H9 (cell line): ENCODE measurements around the gene DPH2. TPM values are rescaled to one million over a fixed set of nuclear protein-coding genes. Genes with fewer than 3 reads are reported as not detected.

ENCODE experiments used
- DNase-seq: peaks from one replicate; pipeline ENCODE4 v3.0.0-alpha.2; 2017
- H2AFZ ChIP-seq: one replicate; pipeline ENCODE4 v1.6.1; 2013; ENCODE audit warnings: mild to moderate bottlenecking, low read length, control low read depth, moderate library complexity
- H2AK5ac ChIP-seq: 2 replicates; pipeline ENCODE4 v1.6.1; 2013; ENCODE audit warnings: low read length, control low read depth, mixed read lengths; ENCODE audit not compliant: insufficient read length
- H2BK120ac ChIP-seq: one replicate; pipeline ENCODE4 v1.6.1; 2013; ENCODE audit warnings: low read depth, mild to moderate bottlenecking, low read length, control low read depth, inconsistent platforms; ENCODE audit not compliant: poor library complexity, severe bottlenecking
- H2BK12ac ChIP-seq: 2 replicates; pipeline ENCODE4 v1.6.1; 2013; ENCODE audit warnings: low read length, control low read depth, mixed read lengths, low read depth; ENCODE audit not compliant: insufficient read length
- H2BK15ac ChIP-seq: 2 replicates; pipeline ENCODE4 v1.6.1; 2013; ENCODE audit warnings: low read depth, low read length, control low read depth
- H2BK20ac ChIP-seq: one replicate; pipeline ENCODE4 v1.6.1; 2013; ENCODE audit warnings: low read depth, mild to moderate bottlenecking, low read length, control low read depth, inconsistent platforms; ENCODE audit not compliant: poor library complexity, severe bottlenecking
- H2BK5ac ChIP-seq: 2 replicates; pipeline ENCODE4 v1.6.1; 2013; ENCODE audit warnings: low read length, control low read depth, mixed read lengths; ENCODE audit not compliant: insufficient read length
- H3K14ac ChIP-seq: 2 replicates; pipeline ENCODE4 v1.6.1; 2013; ENCODE audit warnings: low read length, control low read depth; ENCODE audit not compliant: insufficient read depth
- H3K18ac ChIP-seq: 2 replicates; pipeline ENCODE4 v1.6.1; 2013; ENCODE audit warnings: low read depth, mild to moderate bottlenecking, mixed read lengths, low read length, control low read depth; ENCODE audit not compliant: insufficient read length
- H3K23ac ChIP-seq: 2 replicates; pipeline ENCODE4 v1.6.1; 2013; ENCODE audit warnings: low read length, control low read depth, mixed read lengths, low read depth; ENCODE audit not compliant: insufficient read length
- H3K23me2 ChIP-seq: 2 replicates; pipeline ENCODE4 v1.6.1; 2013; ENCODE audit warnings: low read depth, mild to moderate bottlenecking, mixed read lengths, low read length, control low read depth; ENCODE audit not compliant: insufficient read length, poor library complexity, severe bottlenecking
- H3K27ac ChIP-seq: 2 replicates; pipeline ENCODE4 v1.5.1; 2013; ENCODE audit warnings: low read length, control low read depth, mixed read lengths, low read depth; ENCODE audit not compliant: insufficient read length
- H3K27me3 ChIP-seq: 2 replicates; pipeline ENCODE4 v1.6.1; 2013; ENCODE audit warnings: low read length, control low read depth, inconsistent platforms; ENCODE audit not compliant: insufficient read depth
- H3K4ac ChIP-seq: 2 replicates; pipeline ENCODE4 v1.6.1; 2013; ENCODE audit warnings: low read depth, mild to moderate bottlenecking, control low read depth, inconsistent platforms, low read length, moderate library complexity
- H3K4me1 ChIP-seq: 2 replicates; pipeline ENCODE4 v1.6.1; 2013; ENCODE audit warnings: low read length, control low read depth, inconsistent platforms; ENCODE audit not compliant: insufficient read depth
- H3K4me2 ChIP-seq: 2 replicates; pipeline ENCODE4 v1.6.1; 2013; ENCODE audit warnings: low read length, control low read depth, mixed read lengths; ENCODE audit not compliant: insufficient read length, insufficient read depth
- H3K56ac ChIP-seq: 2 replicates; pipeline ENCODE4 v1.6.1; 2013; ENCODE audit warnings: low read depth, mild to moderate bottlenecking, mixed read lengths, low read length, control low read depth; ENCODE audit not compliant: insufficient read length
- H3K79me1 ChIP-seq: 2 replicates; pipeline ENCODE4 v1.6.1; 2013; ENCODE audit warnings: low read depth, mild to moderate bottlenecking, moderate library complexity, low read length, control low read depth, inconsistent platforms; ENCODE audit not compliant: insufficient read depth, poor library complexity, severe bottlenecking
- H3K79me2 ChIP-seq: 2 replicates; pipeline ENCODE4 v1.6.1; 2013; ENCODE audit warnings: low read length, control low read depth, inconsistent platforms; ENCODE audit not compliant: insufficient read depth
- H3K9ac ChIP-seq: 2 replicates; pipeline ENCODE4 v1.6.1; 2013; ENCODE audit warnings: low read length, control low read depth, mixed read lengths; ENCODE audit not compliant: insufficient read length; ENCODE audit errors: extremely low read depth
- H3K9me3 ChIP-seq: one replicate; pipeline ENCODE4 v1.6.1; 2013; ENCODE audit warnings: low read depth, low read length, inconsistent platforms; ENCODE audit not compliant: control insufficient read depth
- H3T11ph ChIP-seq: one replicate; pipeline ENCODE4 v1.6.1; 2013; ENCODE audit warnings: mild to moderate bottlenecking, low read length, control low read depth, inconsistent platforms
- H4K20me1 ChIP-seq: one replicate; pipeline ENCODE4 v1.6.1; 2013; ENCODE audit not compliant: control insufficient read depth, insufficient read length, insufficient read depth
- H4K5ac ChIP-seq: 2 replicates; pipeline ENCODE4 v1.6.1; 2013; ENCODE audit warnings: low read depth, mild to moderate bottlenecking, mixed read lengths, low read length, control low read depth; ENCODE audit not compliant: insufficient read length
- H4K8ac ChIP-seq: replicated peaks from 2 replicates; pipeline ENCODE4 v1.6.1; 2013; ENCODE audit warnings: low read length, control low read depth, mixed read lengths, low read depth; ENCODE audit not compliant: insufficient read length
- H4K91ac ChIP-seq: 2 replicates; pipeline ENCODE4 v1.6.1; 2013; ENCODE audit warnings: low read depth, mild to moderate bottlenecking, moderate library complexity, mixed read lengths, low read length, control low read depth; ENCODE audit not compliant: insufficient read length
- H3K27ac Mint-ChIP-seq, 3 experiments: 2 replicates in 2 of 3; 3 replicates in 1 of 3; pipeline ENCODE4 v1.8.0; 2020 to 2021; ENCODE audit warnings: mixed read lengths in 3 of 3, mild to moderate bottlenecking in 1 of 3, moderate library complexity in 1 of 3
- H3K27me3 Mint-ChIP-seq: 2 replicates; pipeline ENCODE4 v1.8.0; 2021; ENCODE audit warnings: low read depth, mild to moderate bottlenecking, moderate library complexity, mixed read lengths
- H3K36me3 Mint-ChIP-seq, 3 experiments: 2 replicates in 2 of 3; 3 replicates in 1 of 3; pipeline ENCODE4 v1.8.0; 2020 to 2021; ENCODE audit warnings: low read depth in 3 of 3, mixed read lengths in 3 of 3; ENCODE audit not compliant: insufficient read depth in 1 of 3
- H3K4me1 Mint-ChIP-seq, 2 experiments: 2 replicates each; pipeline ENCODE4 v1.8.0; 2020; ENCODE audit warnings: mixed read lengths in 2 of 2
- H3K4me3 Mint-ChIP-seq, 2 experiments: 2 replicates in 1 of 2; 3 replicates in 1 of 2; pipeline ENCODE4 v1.8.0; 2020 to 2021; ENCODE audit warnings: mild to moderate bottlenecking in 2 of 2, mixed read lengths in 2 of 2, moderate library complexity in 1 of 2
- H3K9me3 Mint-ChIP-seq, 2 experiments: 2 replicates in 1 of 2; 3 replicates in 1 of 2; pipeline ENCODE4 v1.8.0; 2020; ENCODE audit warnings: mild to moderate bottlenecking in 2 of 2, mixed read lengths in 2 of 2, moderate library complexity in 1 of 2
- WGBS: extraction: QIAGEN DNeasy Blood & Tissue Kit; methylation state at CpG from one replicate; pipeline ENCODE4 v1.1.7; 2013; ENCODE audit warnings: missing lambda C conversion rate, low lambda C conversion rate, mixed read lengths; ENCODE audit not compliant: insufficient read length; ENCODE audit errors: extremely low coverage; 5-methylcytosine and 5-hydroxymethylcytosine counted together
- total RNA-seq: library from RNA; stranded (reverse); gene quantifications from 2 replicates; pipeline ENCODE4 v1.2.1, GENCODE V29; 2021
- TF ChIP-seq, protein P1 (sequence below): fragments of 200-600 bp; sonication (generic); conservative IDR thresholded peaks from 3 replicates; pipeline ENCODE4 v1.8.0; 2021; ENCODE audit warnings: antibody characterized with exemption, mild to moderate bottlenecking

DPH2 gene
- total RNA-seq, 1 experiment from 2014 or later: 74.4 TPM

- Histone ChIP-seq H2BK15ac (no peak overlapping the region), H4K91ac (no peak overlapping the region), H3K79me1 (peaks cover 6% of the 10 kb centered on the region), H3K9me3 (no peaks in the 10 kb centered on the region), H3K4me2 (no peak overlapping the region), H2BK12ac (no peak overlapping the region), H3K18ac (no peak overlapping the region), H3K4me1 (peaks cover 8% of the 10 kb centered on the region; the same call in 1 of the 2 replicates), H3K4ac (no peak overlapping the region), H4K8ac (no peak overlapping the region), H3K9ac (no peak overlapping the region), H3K56ac (no peak overlapping the region), H2AFZ (no peak overlapping the region), H3K27me3 (no peaks in the 10 kb centered on the region), H3T11ph (no peak overlapping the region), H2BK120ac (no peak overlapping the region), H2AK5ac (no peak overlapping the region), H2BK20ac (no peak overlapping the region), H4K20me1 (no peaks in the 10 kb centered on the region), H3K79me2 (peaks cover 3% of the 10 kb centered on the region; the same call in 1 of the 2 replicates), H3K23me2 (peaks cover 23% of the 10 kb centered on the region), H4K5ac (no peak overlapping the region), H2BK5ac (no peak overlapping the region), H3K27ac (no peak overlapping the region), H3K23ac (no peak overlapping the region), H3K14ac (no peak overlapping the region)
- H3K27ac Mint-ChIP-seq: no peak overlapping the region
- WGBS: no CpG with 5 or more reads among the region's 8 CpGs
- TF ChIP-seq, protein P1, sequence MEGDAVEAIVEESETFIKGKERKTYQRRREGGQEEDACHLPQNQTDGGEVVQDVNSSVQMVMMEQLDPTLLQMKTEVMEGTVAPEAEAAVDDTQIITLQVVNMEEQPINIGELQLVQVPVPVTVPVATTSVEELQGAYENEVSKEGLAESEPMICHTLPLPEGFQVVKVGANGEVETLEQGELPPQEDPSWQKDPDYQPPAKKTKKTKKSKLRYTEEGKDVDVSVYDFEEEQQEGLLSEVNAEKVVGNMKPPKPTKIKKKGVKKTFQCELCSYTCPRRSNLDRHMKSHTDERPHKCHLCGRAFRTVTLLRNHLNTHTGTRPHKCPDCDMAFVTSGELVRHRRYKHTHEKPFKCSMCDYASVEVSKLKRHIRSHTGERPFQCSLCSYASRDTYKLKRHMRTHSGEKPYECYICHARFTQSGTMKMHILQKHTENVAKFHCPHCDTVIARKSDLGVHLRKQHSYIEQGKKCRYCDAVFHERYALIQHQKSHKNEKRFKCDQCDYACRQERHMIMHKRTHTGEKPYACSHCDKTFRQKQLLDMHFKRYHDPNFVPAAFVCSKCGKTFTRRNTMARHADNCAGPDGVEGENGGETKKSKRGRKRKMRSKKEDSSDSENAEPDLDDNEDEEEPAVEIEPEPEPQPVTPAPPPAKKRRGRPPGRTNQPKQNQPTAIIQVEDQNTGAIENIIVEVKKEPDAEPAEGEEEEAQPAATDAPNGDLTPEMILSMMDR: no peak
- peaks cover 25 to 47% (median 46%) of the 10 kb centered on the region in 3 experiments; a peak in 6 of 7 replicates for H3K36me3 Mint-ChIP-seq
- DNase-seq: no peak
- H3K9me3 Mint-ChIP-seq: no peaks in the 10 kb centered on the region; a peak in 1 of 5 replicates
- H3K4me3 Mint-ChIP-seq: peak overlapping the region; percentile 82 to 95; a peak in 4 of 5 replicates
- H3K4me1 Mint-ChIP-seq: peaks cover 36 to 41% of the 10 kb centered on the region in 2 experiments
- H3K27me3 Mint-ChIP-seq: no peaks in the 10 kb centered on the region
These were observed 7.1 kb downstream of the DPH2 start for GRCh38 chr1:43976890-43977289.
